ENCODE results near the gene ADGRG7.

ADGRG7 gene

GRCh38 chr3:100743535-100743934, 134.1 kb downstream of the ADGRG7 start:
- DNase-seq (ENCODE audit: low spot score), result no peak

GRCh38 chr3:100744671-100745070, 135.3 kb downstream of the ADGRG7 start:
- no peak for DNase-seq (ENCODE audit: low spot score)
